NCI-H2196 treated with DMSO at 0.1 percent for 48 hours (cell line): Measurements from ENCODE around the gene NELFCD.

Experiments
- DNase-seq: peaks from one replicate; lab custom pipeline; 2025; ENCODE audit not compliant: unreplicated experiment; lab: John Stamatoyannopoulos, UW

Gene NELFCD

DNA sequence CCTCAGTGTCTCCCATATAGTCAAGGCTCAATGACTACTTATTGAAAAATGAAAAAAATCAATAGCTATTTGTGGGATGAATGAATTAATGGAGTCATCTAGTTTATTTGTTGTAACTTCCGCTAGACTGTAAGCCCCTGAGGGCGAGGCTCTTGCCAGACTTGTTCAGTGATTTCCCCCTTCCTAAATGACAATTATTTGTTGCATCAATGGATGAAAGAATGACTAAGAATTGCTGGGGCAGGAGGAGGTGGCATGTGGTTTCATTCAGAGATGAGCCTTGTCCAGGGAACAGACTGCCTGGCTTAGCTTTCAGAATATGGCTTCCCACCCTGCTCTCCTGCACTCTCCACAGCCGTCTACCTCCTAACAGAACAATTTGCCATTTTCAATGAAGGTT lies 62.6 kb downstream of the NELFCD start:
- DNase-seq, result no peak

DNA sequence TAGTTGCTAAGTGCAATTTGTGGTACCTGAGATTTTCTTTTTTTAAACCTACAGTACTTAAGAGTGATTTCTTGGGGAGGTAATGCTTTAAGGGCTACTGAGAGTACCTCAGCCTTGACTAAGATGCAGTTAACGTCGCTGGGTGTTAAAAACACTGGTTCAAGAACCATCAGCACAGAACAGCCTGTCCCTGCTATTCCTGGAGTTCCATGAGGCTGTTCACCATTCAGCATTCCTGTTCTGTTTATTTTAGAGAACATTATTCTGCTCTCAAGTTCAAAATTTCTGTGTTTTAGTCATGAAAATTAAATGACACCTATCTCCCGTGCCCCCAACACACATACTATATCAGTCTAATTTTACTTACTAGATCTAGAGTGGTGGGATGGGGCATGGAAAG lies 63.2 kb downstream of the NELFCD start:
- DNase-seq, result no peak
